ENCODE measurements around the gene FARP1. TPM values are rescaled to one million over a fixed set of nuclear protein-coding genes. Genes with fewer than 3 reads are reported as not detected.

The FARP1 gene
- total and polyA plus RNA-seq, 2 of the 8 experiments (the other 6 are each of a cell fraction or from before 2014, with no cell fraction given): 24.7 to 104 TPM

GRCh38 chr13:98180092-98180491, 37.2 kb downstream of the FARP1 start:
- no peak overlapping the region for H3K14ac ChIP-seq (ENCODE audit: insufficient read length)
- H3K4me3 ChIP-seq (ENCODE audit: extremely low read depth in 1 of 4, insufficient read depth in 2 of 4, low read depth in 3 of 4, low read length in 4 of 4): no peak overlapping the region
- DNase-seq (ENCODE audit: low read depth in 1 of 2, low spot score in 2 of 2) (no peak), FAIRE-seq (no peak)
- no peak overlapping the region for H3K18ac ChIP-seq (ENCODE audit: extremely low read depth, low read length)
- no peak overlapping the region for H3K9ac ChIP-seq (replicated peaks in 1 of 4; ENCODE audit: extremely low read depth in 1 of 4, low read depth in 3 of 4, low read length in 3 of 4)
- no peak overlapping the region for H2BK20ac ChIP-seq (ENCODE audit: low read length)
- H4K5ac ChIP-seq (ENCODE audit: insufficient read length, low read depth, low read length): no peak overlapping the region
- no peaks in the 10 kb centered on the region for H3K23me2 ChIP-seq (ENCODE audit: low read depth, low read length)
- no peaks in the 10 kb centered on the region for H3K9me3 ChIP-seq (ENCODE audit: insufficient read depth in 2 of 2, low read depth in 1 of 2, low read length in 1 of 2)
- no peak overlapping the region for H2BK120ac ChIP-seq (replicated peaks; ENCODE audit: low read depth, low read length)
- CTCF ChIA-PET (ENCODE audit: partially characterized antibody): no interaction called here
- no peaks in the 10 kb centered on the region for H3K27me3 ChIP-seq (replicated peaks in 1 of 4; ENCODE audit: control insufficient read depth in 3 of 4, extremely low read depth in 1 of 4, insufficient read depth in 3 of 4, low read length in 3 of 4)
- no peak overlapping the region for H2AFZ ChIP-seq (ENCODE audit: low read length)
- no peak overlapping the region for H2BK12ac ChIP-seq (ENCODE audit: low read depth, low read length)
- 93% methylated on average over 3 of the region's 3 CpGs; no CpG with 5 or more reads in 1 of the 2 experiments for WGBS, 2 experiments (ENCODE audit: extremely low coverage in 1 of 2, insufficient coverage in 1 of 2, insufficient read length in 1 of 2, insufficient replicate concordance in 2 of 2, low coverage in 1 of 2, low lambda C conversion rate in 2 of 2, missing lambda C conversion rate in 1 of 2)
- no peak overlapping the region for H3K4me2 ChIP-seq (ENCODE audit: insufficient read depth in 1 of 2, low read depth in 2 of 2, low read length in 2 of 2)
- peaks cover 6% of the 10 kb centered on the region; the same call in 1 of the 2 replicates for H3K79me1 ChIP-seq (ENCODE audit: low read depth, low read length)
- H3K79me2 ChIP-seq (ENCODE audit: control insufficient read depth in 1 of 2, insufficient read depth in 2 of 2, low read length in 2 of 2): peaks cover 0 to 63% of the 10 kb centered on the region in 2 experiments; a peak in 2 of 4 replicates
- H2BK5ac ChIP-seq (ENCODE audit: low read depth, low read length): no peak overlapping the region
- peak overlapping the region; percentile 25; the same call in 1 of the 2 replicates for H2BK15ac ChIP-seq (ENCODE audit: low read length)
- peaks cover 0 to 5% of the 10 kb centered on the region in 2 experiments for H4K20me1 ChIP-seq (replicated peaks in 1 of 2; ENCODE audit: control insufficient read depth in 1 of 2, insufficient read depth in 2 of 2, low read length in 2 of 2)
- no peak overlapping the region for H4K8ac ChIP-seq (ENCODE audit: extremely low read depth, insufficient read depth, low read length)
- H3K4me1 ChIP-seq (replicated peaks in 1 of 4; ENCODE audit: control insufficient read depth in 3 of 4, insufficient read depth in 4 of 4, low read length in 3 of 4): peaks cover 0 to 4% (median under 1%) of the 10 kb centered on the region in 4 experiments; a peak in 3 of 7 replicates
- H3K27ac ChIP-seq (ENCODE audit: low read depth, low read length): no peak overlapping the region
- TF ChIP-seq RNF2 (IDR thresholded peaks at IDR 0.05; ENCODE audit: borderline replicate concordance, low read depth, low read length, missing control alignments, poor library complexity, severe bottlenecking) (no peak), HDAC2 (IDR thresholded peaks at IDR 0.05; ENCODE audit: borderline replicate concordance in 1 of 2, low read depth in 2 of 2, low read length in 2 of 2) (no peak), SRF (IDR thresholded peaks at IDR 0.05; ENCODE audit: low read depth, low read length) (no peak), CEBPB (IDR thresholded peaks at IDR 0.05; ENCODE audit: low read depth, low read length) (no peak)
- TF ChIP-seq, protein P1, sequence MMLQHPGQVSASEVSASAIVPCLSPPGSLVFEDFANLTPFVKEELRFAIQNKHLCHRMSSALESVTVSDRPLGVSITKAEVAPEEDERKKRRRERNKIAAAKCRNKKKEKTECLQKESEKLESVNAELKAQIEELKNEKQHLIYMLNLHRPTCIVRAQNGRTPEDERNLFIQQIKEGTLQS (IDR thresholded peaks at IDR 0.05; ENCODE audit: insufficient read depth, low read depth, low read length): no peak
- no peak overlapping the region for H3K56ac ChIP-seq (replicated peaks; ENCODE audit: insufficient read length, low read depth, low read length)
- peaks cover 0 to 3% (median 1%) of the 10 kb centered on the region in 4 experiments; a peak in 2 of 8 replicates for H3K36me3 ChIP-seq (ENCODE audit: control insufficient read depth in 2 of 4, insufficient read depth in 4 of 4, low read length in 3 of 4)
- H2AK5ac ChIP-seq (ENCODE audit: low read depth, low read length): 0 out of 2 replicates have a peak overlapping the region, but pooled peaks have one; percentile 56
- no peak overlapping the region for H3K4ac ChIP-seq (replicated peaks; ENCODE audit: insufficient read length, low read depth, low read length)
- POLR2A ChIA-PET (ENCODE audit: partially characterized antibody): no interaction called here
- no peak overlapping the region for H4K91ac ChIP-seq (replicated peaks; ENCODE audit: insufficient read length, low read length)
- H3K23ac ChIP-seq (ENCODE audit: insufficient read length): no peak overlapping the region

Data from H1 (cell line).